ENCODE results near the gene CAMP. TPM values are rescaled to one million over a fixed set of nuclear protein-coding genes. Genes with fewer than 3 reads are reported as not detected.
"Not testable (repeated sequence)": the region's sequence is repeated elsewhere in the genome, so short reads cannot be mapped to it uniquely, and the experiment has no call there.

CAMP gene
- polyA plus RNA-seq, 1 donor from 2014 or later, result not detected

GRCh38 chr3:48208076-48208475 lies 15.2 kb upstream of the CAMP start:
- no peaks in the 10 kb centered on the region for H3K79me2 ChIP-seq (replicated peaks; ENCODE audit: insufficient read depth, low read length)
- H3K4me2 ChIP-seq (ENCODE audit: low read length), result no peak overlapping the region
- H4K20me1 ChIP-seq (ENCODE audit: insufficient read depth), result no peaks in the 10 kb centered on the region
- H3K36me3 ChIP-seq (ENCODE audit: insufficient read depth, low read length), result no peaks in the 10 kb centered on the region
- H3K27ac ChIP-seq (ENCODE audit: low read length), result no peak overlapping the region
- no peaks in the 10 kb centered on the region for H3K27me3 ChIP-seq (ENCODE audit: insufficient read depth, low read depth, low read length)
- no peaks in the 10 kb centered on the region for H3F3A ChIP-seq (ENCODE audit: insufficient read depth, low read length, poor library complexity, severe bottlenecking)
- no peak overlapping the region for H2AFZ ChIP-seq (ENCODE audit: low read depth, low read length)
- no peaks in the 10 kb centered on the region for H3K9me3 ChIP-seq (ENCODE audit: low read length)
- TF ChIP-seq POLR2AphosphoS5 (IDR thresholded peaks at IDR 0.05) (no peak), MXI1 (conservative IDR thresholded peaks at IDR 0.05; ENCODE audit: poor library complexity, severe bottlenecking) (no peak), EP300 (conservative IDR thresholded peaks at IDR 0.05; ENCODE audit: poor library complexity, severe bottlenecking) (no peak), EZH2 (IDR thresholded peaks at IDR 0.05; ENCODE audit: borderline replicate concordance, insufficient read depth, low read length, poor library complexity, severe bottlenecking) (no peak)
- no peak overlapping the region for H3K9ac ChIP-seq (ENCODE audit: low read length)
- no peaks in the 10 kb centered on the region for H3K9me2 ChIP-seq (ENCODE audit: insufficient read depth, low read length)
- H3K4me3 ChIP-seq (ENCODE audit: low read length), result no peak overlapping the region

- H3K27ac ChIP-seq (ENCODE audit: low read length), result no peak overlapping the region
- no peaks in the 10 kb centered on the region for H4K20me1 ChIP-seq (ENCODE audit: insufficient read depth)
- H3K4me2 ChIP-seq (ENCODE audit: low read length), result no peak overlapping the region
- H3K9me3 ChIP-seq (ENCODE audit: low read length), result no peaks in the 10 kb centered on the region
- H3K4me3 ChIP-seq (ENCODE audit: low read length), result no peak overlapping the region
- no peak overlapping the region for H3K9ac ChIP-seq (ENCODE audit: low read length)
- no peak for TF ChIP-seq POLR2AphosphoS5 (IDR thresholded peaks at IDR 0.05)
- TF ChIP-seq EP300 (conservative IDR thresholded peaks at IDR 0.05; ENCODE audit: poor library complexity, severe bottlenecking), result no peak
- no peak for TF ChIP-seq SMC3 (conservative IDR thresholded peaks at IDR 0.05; ENCODE audit: poor library complexity)
- TF ChIP-seq CTCF (IDR thresholded peaks at IDR 0.05; ENCODE audit: poor library complexity, severe bottlenecking), result no peak
- TF ChIP-seq MXI1 (conservative IDR thresholded peaks at IDR 0.05; ENCODE audit: poor library complexity, severe bottlenecking), result no peak
- no peak for TF ChIP-seq RAD21 (conservative IDR thresholded peaks at IDR 0.05)
- TF ChIP-seq EZH2 (IDR thresholded peaks at IDR 0.05; ENCODE audit: borderline replicate concordance, insufficient read depth, low read length, poor library complexity, severe bottlenecking), result no peak
- TF ChIP-seq REST (IDR thresholded peaks at IDR 0.05; ENCODE audit: borderline replicate concordance), result no peak
- TF ChIP-seq TAF1 (IDR thresholded peaks at IDR 0.05; ENCODE audit: low read depth), result no peak
- no peaks in the 10 kb centered on the region for H3F3A ChIP-seq (ENCODE audit: insufficient read depth, low read length, poor library complexity, severe bottlenecking)
- no peak overlapping the region for H2AFZ ChIP-seq (ENCODE audit: low read depth, low read length)
- no peaks in the 10 kb centered on the region for H3K36me3 ChIP-seq (ENCODE audit: insufficient read depth, low read length)
- H3K27me3 ChIP-seq (ENCODE audit: insufficient read depth, low read depth, low read length), result no peaks in the 10 kb centered on the region
- no peaks in the 10 kb centered on the region for H3K9me2 ChIP-seq (ENCODE audit: insufficient read depth, low read length)
- H3K79me2 ChIP-seq (replicated peaks; ENCODE audit: insufficient read depth, low read length), result no peaks in the 10 kb centered on the region
Observed at GRCh38 chr3:48209445-48209844, 13.8 kb upstream of the CAMP start.

- H3K36me3 ChIP-seq (ENCODE audit: insufficient read depth, low read length); H3K9me3 ChIP-seq (ENCODE audit: low read length); H3K79me2 ChIP-seq (replicated peaks; ENCODE audit: insufficient read depth, low read length); H3K27me3 ChIP-seq (ENCODE audit: insufficient read depth, low read depth, low read length); H2AFZ ChIP-seq (ENCODE audit: low read depth, low read length); H3K4me3 ChIP-seq (ENCODE audit: low read length); H3K9me2 ChIP-seq (ENCODE audit: insufficient read depth, low read length); H3K9ac ChIP-seq (ENCODE audit: low read length); H4K20me1 ChIP-seq (ENCODE audit: insufficient read depth); H3F3A ChIP-seq (ENCODE audit: insufficient read depth, low read length, poor library complexity, severe bottlenecking); H3K4me2 ChIP-seq (ENCODE audit: low read length); H3K27ac ChIP-seq (ENCODE audit: low read length): not testable (repeated sequence)
Observed at GRCh38 chr3:48210534-48210933, 12.8 kb upstream of the CAMP start.

GRCh38 chr3:48211776-48212175 lies 11.5 kb upstream of the CAMP start:
- H3K9ac ChIP-seq (ENCODE audit: low read length); H3K27me3 ChIP-seq (ENCODE audit: insufficient read depth, low read depth, low read length); H3K36me3 ChIP-seq (ENCODE audit: insufficient read depth, low read length); H3K4me3 ChIP-seq (ENCODE audit: low read length); H3K9me2 ChIP-seq (ENCODE audit: insufficient read depth, low read length); H3K9me3 ChIP-seq (ENCODE audit: low read length); H3K79me2 ChIP-seq (replicated peaks; ENCODE audit: insufficient read depth, low read length); H3K27ac ChIP-seq (ENCODE audit: low read length); H3K4me2 ChIP-seq (ENCODE audit: low read length); H2AFZ ChIP-seq (ENCODE audit: low read depth, low read length); H3F3A ChIP-seq (ENCODE audit: insufficient read depth, low read length, poor library complexity, severe bottlenecking); H4K20me1 ChIP-seq (ENCODE audit: insufficient read depth): not testable (repeated sequence)
